ENCODE data around the gene PKP4. TPM values are rescaled to one million over a fixed set of nuclear protein-coding genes. Genes with fewer than 3 reads are reported as not detected.

Gene PKP4
- total and polyA plus RNA-seq, 9 donors = 22.7 to 60.9 (median 46.6) TPM

DNA sequence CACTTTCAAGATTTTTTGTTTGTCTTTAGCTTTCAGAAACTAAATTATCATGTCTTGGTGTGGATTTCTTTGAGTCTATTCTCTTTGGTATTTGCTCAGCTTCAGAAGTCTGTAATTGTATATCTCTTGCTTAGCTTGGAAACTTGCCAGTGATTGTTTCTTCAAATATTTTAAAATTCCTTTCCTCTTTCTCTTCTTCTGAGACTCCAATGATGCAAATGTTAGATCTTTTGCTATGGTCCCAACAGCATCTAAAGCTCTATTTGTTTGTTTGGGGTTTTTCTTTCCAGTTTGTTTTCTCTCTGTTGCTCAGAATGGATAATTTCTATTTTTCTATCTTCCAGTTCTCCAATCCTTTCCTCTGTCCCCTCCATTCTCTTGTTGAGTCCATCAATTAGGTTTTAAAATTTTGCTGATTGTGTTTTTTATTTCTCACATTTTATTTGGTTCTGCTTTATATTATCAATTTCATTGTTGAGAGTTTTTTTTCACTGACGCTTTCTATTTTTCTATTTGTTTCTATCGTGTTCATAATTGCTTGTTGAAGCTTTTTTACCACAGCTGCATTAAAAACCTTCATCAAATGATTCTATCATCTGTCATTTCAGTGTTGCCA is 256.9 kb downstream of the PKP4 start:
- Histone ChIP-seq H3K27ac (no peak overlapping the region), H3K4me1 (ENCODE audit: insufficient read depth) (peaks cover 2% of the 10 kb centered on the region), H3K9me3 (no peaks in the 10 kb centered on the region), H3K36me3 (no peaks in the 10 kb centered on the region), H3K27me3 (no peaks in the 10 kb centered on the region), H3K4me3 (no peak overlapping the region)
- TF ChIP-seq POLR2A (IDR thresholded peaks at IDR 0.05) (no peak), EP300 (IDR thresholded peaks at IDR 0.05) (no peak)
- TF ChIP-seq, protein P1, sequence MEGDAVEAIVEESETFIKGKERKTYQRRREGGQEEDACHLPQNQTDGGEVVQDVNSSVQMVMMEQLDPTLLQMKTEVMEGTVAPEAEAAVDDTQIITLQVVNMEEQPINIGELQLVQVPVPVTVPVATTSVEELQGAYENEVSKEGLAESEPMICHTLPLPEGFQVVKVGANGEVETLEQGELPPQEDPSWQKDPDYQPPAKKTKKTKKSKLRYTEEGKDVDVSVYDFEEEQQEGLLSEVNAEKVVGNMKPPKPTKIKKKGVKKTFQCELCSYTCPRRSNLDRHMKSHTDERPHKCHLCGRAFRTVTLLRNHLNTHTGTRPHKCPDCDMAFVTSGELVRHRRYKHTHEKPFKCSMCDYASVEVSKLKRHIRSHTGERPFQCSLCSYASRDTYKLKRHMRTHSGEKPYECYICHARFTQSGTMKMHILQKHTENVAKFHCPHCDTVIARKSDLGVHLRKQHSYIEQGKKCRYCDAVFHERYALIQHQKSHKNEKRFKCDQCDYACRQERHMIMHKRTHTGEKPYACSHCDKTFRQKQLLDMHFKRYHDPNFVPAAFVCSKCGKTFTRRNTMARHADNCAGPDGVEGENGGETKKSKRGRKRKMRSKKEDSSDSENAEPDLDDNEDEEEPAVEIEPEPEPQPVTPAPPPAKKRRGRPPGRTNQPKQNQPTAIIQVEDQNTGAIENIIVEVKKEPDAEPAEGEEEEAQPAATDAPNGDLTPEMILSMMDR (IDR thresholded peaks at IDR 0.05) = no peak
- WGBS, 3 donors = 95 to 99% (median 95%) methylated on average over 2 of the region's 2 CpGs
- intact Hi-C loops (cut with DNase I) = no loop called here
- DNase-seq = no peak

DNA sequence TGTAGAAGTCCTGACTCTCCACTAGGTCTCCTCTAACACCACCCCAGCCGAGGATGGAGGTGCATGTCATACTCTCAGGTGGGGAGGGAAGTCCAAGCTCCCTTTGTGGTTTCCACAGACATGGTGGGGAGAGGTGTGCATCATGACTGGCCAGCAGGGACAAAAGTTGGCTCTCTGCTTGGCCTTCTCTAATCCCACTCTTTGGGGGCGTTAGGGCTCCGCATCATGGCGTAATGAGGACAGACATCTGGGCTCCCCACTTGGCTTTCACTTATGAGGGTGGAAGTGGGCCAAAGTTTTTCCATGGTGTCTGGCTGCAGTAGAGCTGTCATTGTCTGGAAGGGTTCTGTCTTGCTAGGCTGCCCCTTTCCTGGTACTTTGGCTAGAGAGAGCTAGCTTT is 257.7 kb downstream of the PKP4 start:
- Histone ChIP-seq H3K4me1 (ENCODE audit: insufficient read depth) (peaks cover 2% of the 10 kb centered on the region), H3K4me3 (no peak overlapping the region), H3K27ac (no peak overlapping the region), H3K9me3 (no peaks in the 10 kb centered on the region), H3K27me3 (no peaks in the 10 kb centered on the region), H3K36me3 (no peaks in the 10 kb centered on the region)
- 77 to 89% (median 86%) methylated on average over 4 of the region's 4 CpGs for WGBS, 3 donors
- TF ChIP-seq POLR2A (IDR thresholded peaks at IDR 0.05) (no peak), EP300 (IDR thresholded peaks at IDR 0.05) (no peak)
- TF ChIP-seq, protein P1 (IDR thresholded peaks at IDR 0.05) = no peak
- no peak for DNase-seq
- intact Hi-C loops (cut with DNase I) = no loop called here

DNA sequence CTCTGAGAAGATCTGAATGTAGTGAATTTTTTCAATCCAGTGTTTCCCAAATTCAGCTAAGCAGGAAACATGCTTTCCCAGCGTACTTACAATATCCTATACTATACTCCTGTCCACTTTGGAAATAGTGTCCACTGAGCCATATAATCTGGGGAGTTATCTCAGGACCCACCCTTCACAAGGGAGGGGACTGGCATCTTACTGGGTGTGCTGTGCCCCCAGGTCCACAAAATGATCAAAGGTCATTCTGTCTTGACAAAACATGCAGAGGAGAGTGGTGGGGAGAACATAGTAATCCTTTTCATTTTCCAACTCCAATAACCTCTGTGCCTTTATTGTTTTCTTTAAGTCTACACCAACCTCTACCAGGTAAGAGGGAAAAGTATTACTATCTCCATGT is 258.6 kb downstream of the PKP4 start:
- H3K27ac ChIP-seq = no peak overlapping the region

DNA sequence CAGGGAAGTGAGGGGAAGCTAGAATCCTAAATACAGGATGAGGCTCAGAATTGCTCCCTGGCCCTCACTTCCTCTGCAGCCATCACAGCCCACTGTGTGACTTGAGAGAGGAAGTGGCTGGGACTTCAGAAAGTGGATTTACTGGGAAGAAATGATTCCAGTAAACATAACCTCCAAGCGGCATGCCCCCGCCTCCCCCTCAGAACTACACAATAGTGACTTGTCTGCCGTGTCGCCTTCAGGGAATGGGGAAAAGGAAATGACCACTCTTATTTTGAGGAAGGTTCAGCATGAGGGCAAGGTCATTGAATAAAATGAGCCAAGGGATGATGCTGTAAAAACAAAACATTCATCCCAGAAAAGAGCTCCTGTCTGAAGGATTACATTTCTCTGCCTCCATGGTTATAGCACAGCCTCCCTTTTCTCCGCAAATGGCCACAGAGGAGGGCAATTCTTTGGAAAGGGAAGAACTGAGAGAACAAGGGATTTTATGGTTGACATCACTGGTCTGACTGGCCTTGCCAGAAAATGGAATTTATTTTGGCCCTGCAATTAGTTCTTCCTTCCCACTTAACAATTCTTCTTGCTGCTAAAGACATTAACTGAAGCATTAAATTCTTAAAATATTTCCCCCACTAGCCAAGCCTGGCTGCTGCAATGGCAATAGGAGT is 259.5 kb downstream of the PKP4 start:
- H3K9me3 ChIP-seq = no peaks in the 10 kb centered on the region
- intact Hi-C loops (cut with DNase I) = no loop called here
- peak in 1 of 5 donors; percentile 29 for DNase-seq
- H3K27me3 ChIP-seq = no peaks in the 10 kb centered on the region
- no peak overlapping the region for H3K27ac ChIP-seq
- no peak for TF ChIP-seq EP300 (IDR thresholded peaks at IDR 0.05)
- TF ChIP-seq, protein P1 (IDR thresholded peaks at IDR 0.05) = no peak
- WGBS, 3 donors = 18 to 28% (median 21%) methylated on average over 5 of the region's 5 CpGs
- peaks cover 2% of the 10 kb centered on the region for H3K4me1 ChIP-seq (ENCODE audit: insufficient read depth)
- no peak overlapping the region for H3K4me3 ChIP-seq
- no peaks in the 10 kb centered on the region for H3K36me3 ChIP-seq

More for the DNA sequence above, 258.6 kb downstream of the PKP4 start:
- Histone ChIP-seq H3K9me3 (no peaks in the 10 kb centered on the region), H3K27me3 (no peaks in the 10 kb centered on the region), H3K4me1 (ENCODE audit: insufficient read depth) (peaks cover 2% of the 10 kb centered on the region), H3K36me3 (no peaks in the 10 kb centered on the region), H3K4me3 (no peak overlapping the region)
- intact Hi-C loops (cut with DNase I) = no loop called here
- no peak for TF ChIP-seq EP300 (IDR thresholded peaks at IDR 0.05)
- TF ChIP-seq POLR2A (IDR thresholded peaks at IDR 0.05) = no peak
- TF ChIP-seq, protein P1 (IDR thresholded peaks at IDR 0.05) = no peak
- no peak for DNase-seq
- 89 to 98% (median 96%) methylated on average over 1 of the region's 1 CpG for WGBS, 3 donors

Data from ovary (tissue), 9 donors.